A673 (cell line): ENCODE data around the gene FMNL1. TPM values are rescaled to one million over a fixed set of nuclear protein-coding genes. Genes with fewer than 3 reads are reported as not detected.

ENCODE experiments used
- BruUV-seq: library from RNA; stranded (reverse); fragments of 400-500 nt; replicated peaks from 2 replicates; lab custom pipeline; 2021; lab: Mats Ljungman, UMichigan
- CTCF ChIA-PET: fragments of 300-600 bp; sonication (Branson Sonifier 250); formaldehyde crosslinking; loops from one replicate; lab custom pipeline; 2022; ENCODE audit warnings: antibody characterized with exemption; lab: Charles Lee
- POLR2A ChIA-PET: fragments of 300-600 bp; sonication (Branson Sonifier 250); formaldehyde crosslinking; loops from one replicate; lab custom pipeline; 2022; ENCODE audit warnings: antibody characterized with exemption; ENCODE audit not compliant: low non-redundant PET; lab: Charles Lee
- DNase-seq: peaks from one replicate; pipeline ENCODE4 v3.0.0-alpha.2; 2015; ENCODE audit warnings: low spot score
- H3K27ac ChIP-seq: fragments of 200-600 bp; sonication (generic); 2 replicates; pipeline ENCODE4 v1.5.1; 2016; ENCODE audit warnings: mixed run types, low read depth, mild to moderate bottlenecking, mixed read lengths, antibody characterized with exemption, low read length; ENCODE audit not compliant: poor library complexity, severe bottlenecking
- H3K27me3 ChIP-seq: fragments of 200-600 bp; sonication (generic); replicated peaks from 2 replicates; pipeline ENCODE4 v1.6.1; 2017; ENCODE audit warnings: mixed run types, low read depth, mild to moderate bottlenecking, mixed read lengths, antibody characterized with exemption, low read length; ENCODE audit not compliant: insufficient read depth, poor library complexity
- H3K36me3 ChIP-seq: fragments of 200-600 bp; sonication (generic); 2 replicates; pipeline ENCODE4 v1.6.1; 2016; ENCODE audit warnings: mixed run types, mild to moderate bottlenecking, mixed read lengths, antibody characterized with exemption, low read length; ENCODE audit not compliant: insufficient read depth, poor library complexity, severe bottlenecking
- H3K4me1 ChIP-seq: fragments of 200-600 bp; sonication (generic); 2 replicates; pipeline ENCODE4 v1.6.1; 2017; ENCODE audit warnings: mixed run types, mild to moderate bottlenecking, mixed read lengths, antibody characterized with exemption, low read length; ENCODE audit not compliant: insufficient read depth, poor library complexity, severe bottlenecking
- H3K4me3 ChIP-seq: fragments of 200-600 bp; sonication (generic); 2 replicates; pipeline ENCODE4 v1.5.1; 2016; ENCODE audit warnings: low read depth, mixed run types, mild to moderate bottlenecking, mixed read lengths, low read length; ENCODE audit not compliant: poor library complexity, severe bottlenecking
- H3K9me3 ChIP-seq: fragments of 200-600 bp; sonication (generic); 2 replicates; pipeline ENCODE4 v1.6.1; 2016; ENCODE audit warnings: mixed run types, low read depth, mild to moderate bottlenecking, mixed read lengths, antibody characterized with exemption, low read length; ENCODE audit not compliant: poor library complexity, severe bottlenecking
- CTCF ChIP-seq: fragments of 300-800, 200-600 bp; sonication (generic); conservative IDR thresholded peaks from 2 replicates; pipeline ENCODE4 v1.5.1; 2017; ENCODE audit warnings: low read depth, mild to moderate bottlenecking, antibody characterized with exemption, low read length, moderate library complexity, mixed read lengths
- EZH2 ChIP-seq: fragments of 200-600 bp; sonication (generic); IDR thresholded peaks from 2 replicates; pipeline ENCODE4 v1.6.1; 2017; ENCODE audit warnings: borderline replicate concordance, low read depth, mild to moderate bottlenecking, mixed read lengths, antibody characterized with exemption, low read length; ENCODE audit not compliant: poor library complexity, severe bottlenecking
- intact Hi-C: fragments of 100-400 bp; cut with micrococcal nuclease; formaldehyde crosslinking; loops from one replicate; pipeline ENCODE4 v1.10.0; 2022; ENCODE audit not compliant: unreplicated experiment
- total RNA-seq: library from RNA; stranded (reverse); gene quantifications from 2 replicates; pipeline ENCODE4 v1.2.3, GENCODE V29; 2021

FMNL1 gene
- total RNA-seq, 1 experiment from 2014 or later = 1.0 TPM

- no TSS peak for BruUV-seq
- no peaks in the 10 kb centered on the region for H3K36me3 ChIP-seq
- CTCF ChIA-PET = no interaction called here
- TF ChIP-seq EZH2 (no peak), CTCF (no peak)
- no peaks in the 10 kb centered on the region for H3K4me1 ChIP-seq
- H3K4me3 ChIP-seq = no peak overlapping the region
- POLR2A ChIA-PET = no interaction called here
- H3K27me3 ChIP-seq = no peaks in the 10 kb centered on the region
- no peak overlapping the region for H3K27ac ChIP-seq
- no peaks in the 10 kb centered on the region for H3K9me3 ChIP-seq
- intact Hi-C loops = no loop called here
- no peak for DNase-seq
These were observed 32.2 kb downstream of the FMNL1 start for GRCh38 chr17:45253879-45254278.

GRCh38 chr17:45255358-45255757, 33.7 kb downstream of the FMNL1 start:
- DNase-seq = no peak
- no TSS peak for BruUV-seq
- Histone ChIP-seq H3K36me3 (no peaks in the 10 kb centered on the region), H3K27me3 (no peaks in the 10 kb centered on the region), H3K4me1 (no peaks in the 10 kb centered on the region), H3K9me3 (no peaks in the 10 kb centered on the region), H3K4me3 (no peak overlapping the region), H3K27ac (no peak overlapping the region)
- no peak for TF ChIP-seq EZH2
- no peak for TF ChIP-seq CTCF
- intact Hi-C loops = no loop called here
- CTCF ChIA-PET = no interaction called here
- POLR2A ChIA-PET = no interaction called here

- no peak for TF ChIP-seq EZH2
- TF ChIP-seq CTCF = no peak
- Histone ChIP-seq H3K4me1 (no peaks in the 10 kb centered on the region), H3K27me3 (no peaks in the 10 kb centered on the region), H3K27ac (no peak overlapping the region), H3K36me3 (no peaks in the 10 kb centered on the region), H3K9me3 (no peaks in the 10 kb centered on the region), H3K4me3 (no peak overlapping the region)
- intact Hi-C loops = no loop called here
- BruUV-seq = no TSS peak
- ChIA-PET POLR2A (interaction anchor here (0.6 kb wide), 1 partner anchor 14 kb away, joined by 4 read pairs; no protein-coding TSS in a partner anchor), CTCF (no interaction called here)
- DNase-seq = no peak
These were observed 34.7 kb downstream of the FMNL1 start for GRCh38 chr17:45256114-45256966.
